Measurements from ENCODE around the gene BPIFB2. TPM values are rescaled to one million over a fixed set of nuclear protein-coding genes. Genes with fewer than 3 reads are reported as not detected.

BPIFB2 gene
- total and polyA plus RNA-seq, 2 donors (not counting 1 experiment from before 2014, with no cell fraction given), result not detected

- no peaks in the 10 kb centered on the region for H3K36me3 ChIP-seq (ENCODE audit: control insufficient read depth, insufficient read depth, low read length)
- no peaks in the 10 kb centered on the region for H4K20me1 ChIP-seq (ENCODE audit: control insufficient read depth, extremely low read depth, insufficient read depth, low read length)
- no peaks in the 10 kb centered on the region for H3K27me3 ChIP-seq (ENCODE audit: control insufficient read depth, insufficient read depth, low read length)
- no peak for DNase-seq (ENCODE audit: low read depth in 2 of 2)
- H3K27ac ChIP-seq (ENCODE audit: insufficient read depth, low read length), result no peak overlapping the region
- H2AFZ ChIP-seq (ENCODE audit: low read length), result no peak overlapping the region
- no peaks in the 10 kb centered on the region for H3K9me3 ChIP-seq (ENCODE audit: control insufficient read depth, insufficient read depth, low read depth, low read length)
- TF ChIP-seq EZH2 (IDR thresholded peaks at IDR 0.05; ENCODE audit: low read length, missing control alignments) (no peak), CTCF (conservative IDR thresholded peaks at IDR 0.05 in 1 of 2, IDR thresholded peaks at IDR 0.05 in 1 of 2; ENCODE audit: low read depth in 1 of 2, low read length in 2 of 2) (no peak)
- no peaks in the 10 kb centered on the region for H3K4me1 ChIP-seq (ENCODE audit: control insufficient read depth, extremely low read depth, insufficient read depth, low read length)
- no peak overlapping the region for H3K9ac ChIP-seq (ENCODE audit: insufficient read depth, low read length)
- no peak overlapping the region for H3K4me2 ChIP-seq (ENCODE audit: extremely low read depth, insufficient read depth, low read length)
- H3K4me3 ChIP-seq (replicated peaks in 1 of 4; ENCODE audit: control extremely low read depth in 1 of 4, insufficient read depth in 1 of 4, low read depth in 3 of 4, low read length in 4 of 4), result no peak overlapping the region
- H3K79me2 ChIP-seq (ENCODE audit: control insufficient read depth, insufficient read depth, low read length), result no peaks in the 10 kb centered on the region
These were observed 2.0 kb downstream of the BPIFB2 start for GRCh38 chr20:33009214-33010132.

- H3K4me1 ChIP-seq (ENCODE audit: control insufficient read depth, extremely low read depth, insufficient read depth, low read length), result no peaks in the 10 kb centered on the region
- H3K4me3 ChIP-seq (replicated peaks in 1 of 4; ENCODE audit: control extremely low read depth in 1 of 4, insufficient read depth in 1 of 4, low read depth in 3 of 4, low read length in 4 of 4), result no peak overlapping the region
- TF ChIP-seq EZH2 (IDR thresholded peaks at IDR 0.05; ENCODE audit: low read length, missing control alignments) (no peak), CTCF (conservative IDR thresholded peaks at IDR 0.05 in 1 of 2, IDR thresholded peaks at IDR 0.05 in 1 of 2; ENCODE audit: low read depth in 1 of 2, low read length in 2 of 2) (no peak)
- H3K9ac ChIP-seq (ENCODE audit: insufficient read depth, low read length), result no peak overlapping the region
- no peak overlapping the region for H2AFZ ChIP-seq (ENCODE audit: low read length)
- H3K27ac ChIP-seq (ENCODE audit: insufficient read depth, low read length), result no peak overlapping the region
- no peaks in the 10 kb centered on the region for H4K20me1 ChIP-seq (ENCODE audit: control insufficient read depth, extremely low read depth, insufficient read depth, low read length)
- no peaks in the 10 kb centered on the region for H3K27me3 ChIP-seq (ENCODE audit: control insufficient read depth, insufficient read depth, low read length)
- no peak overlapping the region for H3K4me2 ChIP-seq (ENCODE audit: extremely low read depth, insufficient read depth, low read length)
- no peaks in the 10 kb centered on the region for H3K36me3 ChIP-seq (ENCODE audit: control insufficient read depth, insufficient read depth, low read length)
- DNase-seq (ENCODE audit: low read depth in 2 of 2), result no peak
- H3K79me2 ChIP-seq (ENCODE audit: control insufficient read depth, insufficient read depth, low read length), result no peaks in the 10 kb centered on the region
- no peaks in the 10 kb centered on the region for H3K9me3 ChIP-seq (ENCODE audit: control insufficient read depth, insufficient read depth, low read depth, low read length)
These were observed 2.6 kb downstream of the BPIFB2 start for GRCh38 chr20:33010133-33010504.

- H3K27me3 ChIP-seq (ENCODE audit: control insufficient read depth, insufficient read depth, low read length), result no peaks in the 10 kb centered on the region
- no peak overlapping the region for H2AFZ ChIP-seq (ENCODE audit: low read length)
- H3K4me1 ChIP-seq (ENCODE audit: control insufficient read depth, extremely low read depth, insufficient read depth, low read length), result no peaks in the 10 kb centered on the region
- DNase-seq (ENCODE audit: low read depth in 2 of 2), result no peak
- no peak overlapping the region for H3K9ac ChIP-seq (ENCODE audit: insufficient read depth, low read length)
- no peaks in the 10 kb centered on the region for H3K36me3 ChIP-seq (ENCODE audit: control insufficient read depth, insufficient read depth, low read length)
- H3K79me2 ChIP-seq (ENCODE audit: control insufficient read depth, insufficient read depth, low read length), result no peaks in the 10 kb centered on the region
- H3K27ac ChIP-seq (ENCODE audit: insufficient read depth, low read length), result no peak overlapping the region
- TF ChIP-seq CTCF (conservative IDR thresholded peaks at IDR 0.05 in 1 of 2, IDR thresholded peaks at IDR 0.05 in 1 of 2; ENCODE audit: low read depth in 1 of 2, low read length in 2 of 2) (no peak), EZH2 (IDR thresholded peaks at IDR 0.05; ENCODE audit: low read length, missing control alignments) (no peak)
- H3K9me3 ChIP-seq (ENCODE audit: control insufficient read depth, insufficient read depth, low read depth, low read length), result no peaks in the 10 kb centered on the region
- no peaks in the 10 kb centered on the region for H4K20me1 ChIP-seq (ENCODE audit: control insufficient read depth, extremely low read depth, insufficient read depth, low read length)
- no peak overlapping the region for H3K4me2 ChIP-seq (ENCODE audit: extremely low read depth, insufficient read depth, low read length)
- H3K4me3 ChIP-seq (replicated peaks in 1 of 4; ENCODE audit: control extremely low read depth in 1 of 4, insufficient read depth in 1 of 4, low read depth in 3 of 4, low read length in 4 of 4), result no peak overlapping the region
These were observed 3.4 kb downstream of the BPIFB2 start for GRCh38 chr20:33010674-33011449.

Data from fibroblast of lung (primary cell).